ENCODE data around the gene SPOPL.

DNA sequence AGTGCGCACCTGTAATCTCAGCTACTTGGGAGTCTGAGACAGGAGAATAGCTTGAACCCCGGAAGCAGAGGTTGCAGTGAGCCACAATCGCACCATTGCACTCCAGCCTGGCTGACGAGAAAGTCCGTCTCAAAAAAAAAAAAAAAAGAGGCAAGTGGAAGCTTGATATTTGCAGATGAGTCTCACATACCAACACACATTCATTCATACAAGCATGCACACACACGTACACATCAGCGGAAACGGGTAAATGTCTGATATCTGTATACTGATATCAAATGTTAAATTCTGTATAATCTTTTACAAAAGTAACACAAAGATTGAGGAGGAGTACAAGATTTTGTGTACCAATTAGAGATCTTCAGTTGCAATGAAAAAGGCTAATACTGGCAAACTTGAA, 47.8 kb upstream of the SPOPL start:
- TF ChIP-seq, protein P1, sequence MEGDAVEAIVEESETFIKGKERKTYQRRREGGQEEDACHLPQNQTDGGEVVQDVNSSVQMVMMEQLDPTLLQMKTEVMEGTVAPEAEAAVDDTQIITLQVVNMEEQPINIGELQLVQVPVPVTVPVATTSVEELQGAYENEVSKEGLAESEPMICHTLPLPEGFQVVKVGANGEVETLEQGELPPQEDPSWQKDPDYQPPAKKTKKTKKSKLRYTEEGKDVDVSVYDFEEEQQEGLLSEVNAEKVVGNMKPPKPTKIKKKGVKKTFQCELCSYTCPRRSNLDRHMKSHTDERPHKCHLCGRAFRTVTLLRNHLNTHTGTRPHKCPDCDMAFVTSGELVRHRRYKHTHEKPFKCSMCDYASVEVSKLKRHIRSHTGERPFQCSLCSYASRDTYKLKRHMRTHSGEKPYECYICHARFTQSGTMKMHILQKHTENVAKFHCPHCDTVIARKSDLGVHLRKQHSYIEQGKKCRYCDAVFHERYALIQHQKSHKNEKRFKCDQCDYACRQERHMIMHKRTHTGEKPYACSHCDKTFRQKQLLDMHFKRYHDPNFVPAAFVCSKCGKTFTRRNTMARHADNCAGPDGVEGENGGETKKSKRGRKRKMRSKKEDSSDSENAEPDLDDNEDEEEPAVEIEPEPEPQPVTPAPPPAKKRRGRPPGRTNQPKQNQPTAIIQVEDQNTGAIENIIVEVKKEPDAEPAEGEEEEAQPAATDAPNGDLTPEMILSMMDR (IDR thresholded peaks at IDR 0.05): no peak
- TF ChIP-seq RFX5 (IDR thresholded peaks at IDR 0.05) (no peak), CHD2 (IDR thresholded peaks at IDR 0.05; ENCODE audit: low read length, partially characterized antibody) (no peak), POLR2A (IDR thresholded peaks at IDR 0.05; ENCODE audit: low read length) (no peak)
